ENCODE data around the gene HADHA. TPM values are rescaled to one million over a fixed set of nuclear protein-coding genes. Genes with fewer than 3 reads are reported as not detected.

HADHA gene
- total RNA-seq, 1 experiment from 2014 or later = 168 TPM

Other genes starting within 250 kb of the HADHA start
- gene RAB10, start 210.5 kb downstream of the HADHA start, total RNA-seq (2014; rRNA removed; shearing (Covaris generic)) = 128 and 152 TPM in 2 replicates
- 4.9 and 5.0 TPM in 2 replicates for gene GAREM2, start 71.5 kb downstream of the HADHA start, total RNA-seq (2014; rRNA removed; shearing (Covaris generic))
- 150 and 154 TPM in 2 replicates for gene HADHB, start 307 bp upstream of the HADHA start, total RNA-seq (2014; rRNA removed; shearing (Covaris generic))
- gene SELENOI, start 101.5 kb upstream of the HADHA start, total RNA-seq (2014; rRNA removed; shearing (Covaris generic)) = 57.3 and 63.0 TPM in 2 replicates
- gene ADGRF3, start 102.2 kb upstream of the HADHA start, total RNA-seq (2014; rRNA removed; shearing (Covaris generic)) = 0.14 and 0.71 TPM in 2 replicates
- 0.24 and 0.30 TPM in 2 replicates for gene DRC1, start 157.3 kb upstream of the HADHA start, total RNA-seq (2014; rRNA removed; shearing (Covaris generic))
- gene OTOF, start 233.5 kb upstream of the HADHA start, total RNA-seq (2014; rRNA removed; shearing (Covaris generic)) = 0.08 TPM in 1 of 2 replicates, not detected in the other

All from SJCRH30 (cell line).